Measurements from ENCODE around the gene TECPR2.
A peak's percentile ranks its signal among the peaks of the same experiment; 100 is the strongest.
"Not testable (repeated sequence)": the region's sequence is repeated elsewhere in the genome, so short reads cannot be mapped to it uniquely, and the experiment has no call there.

The TECPR2 gene

GRCh38 chr14:102509746-102510615, 147.2 kb downstream of the TECPR2 start, which contains the start of gene ANKRD9:
TSS of gene ANKRD9 (minus strand) at chr14:102509776. CDS start at chr14:102507889, 1,887 bp downstream.
- DNase-seq (ENCODE audit: low read depth): peak; percentile 82

- DNase-seq (ENCODE audit: low read depth): no peak
These were observed 148.1 kb downstream of the TECPR2 start for GRCh38 chr14:102510616-102511520.

- DNase-seq (ENCODE audit: low read depth): no peak
These were observed 148.8 kb downstream of the TECPR2 start for GRCh38 chr14:102511538-102511937.

- DNase-seq (ENCODE audit: low read depth): no peak
These were observed 150.1 kb downstream of the TECPR2 start for GRCh38 chr14:102512793-102513300.

- no peak for DNase-seq (ENCODE audit: low read depth)
These were observed 151.4 kb downstream of the TECPR2 start for GRCh38 chr14:102513899-102514772.

- DNase-seq (ENCODE audit: low read depth): no peak
These were observed 152.4 kb downstream of the TECPR2 start for GRCh38 chr14:102514987-102515733.

GRCh38 chr14:102516531-102517391, 154.0 kb downstream of the TECPR2 start:
- peak; percentile 67 for DNase-seq (ENCODE audit: low read depth)

GRCh38 chr14:102517392-102518062, 154.8 kb downstream of the TECPR2 start:
- DNase-seq (ENCODE audit: low read depth): no peak

GRCh38 chr14:102518063-102518648, 155.4 kb downstream of the TECPR2 start:
- DNase-seq (ENCODE audit: low read depth): no peak

GRCh38 chr14:102519709-102520108, 157.0 kb downstream of the TECPR2 start:
- not testable (repeated sequence) for DNase-seq (ENCODE audit: low read depth)

- no peak for DNase-seq (ENCODE audit: low read depth)
These were observed 160.4 kb downstream of the TECPR2 start for GRCh38 chr14:102523200-102523568.

GRCh38 chr14:102523569-102524450, 161.1 kb downstream of the TECPR2 start:
- DNase-seq (ENCODE audit: low read depth): no peak

- peak; percentile 96 for DNase-seq (ENCODE audit: low read depth)
These were observed 161.9 kb downstream of the TECPR2 start for GRCh38 chr14:102524451-102525218.

GRCh38 chr14:102525219-102525928, 162.6 kb downstream of the TECPR2 start:
- no peak for DNase-seq (ENCODE audit: low read depth)

- no peak for DNase-seq (ENCODE audit: low read depth)
These were observed 163.3 kb downstream of the TECPR2 start for GRCh38 chr14:102525929-102526497.
